Colon (tissue), 2 donors: Measurements from ENCODE around the gene CTSW.

Experiments
- FAIRE-seq: peaks from 2 replicates; lab custom pipeline; 2012; peaks lifted over from hg19 to GRCh38; lab: Jason Lieb, UNC
- donor health status: control.
- donor health status: control.

CTSW gene

GRCh38 chr11:65928667-65929066 is 49.0 kb downstream of the CTSW start:
- no peak for FAIRE-seq

- no peak for FAIRE-seq
These were observed 52.3 kb downstream of the CTSW start for GRCh38 chr11:65931773-65932557.

- FAIRE-seq = no peak
These were observed 52.9 kb downstream of the CTSW start for GRCh38 chr11:65932558-65932919.
